K562 (cell line): ENCODE data around the gene RACGAP1. TPM values are rescaled to one million over a fixed set of nuclear protein-coding genes. Genes with fewer than 3 reads are reported as not detected.

Experiments used
- CUX1 ChIP-seq: fragments of 200-800 bp; sonication (Bioruptor generic); IDR thresholded peaks from 2 replicates; pipeline ENCODE4 v1.6.1; 2016; ENCODE audit warnings: missing genetic modification characterization, missing compliant biosample characterization
- ERF ChIP-seq: fragments of 450-650 bp; formaldehyde crosslinking; IDR thresholded peaks from 2 replicates; pipeline ENCODE4 v1.4.0; 2020; ENCODE audit warnings: mild to moderate bottlenecking, mixed read lengths
- HDGF ChIP-seq: fragments of 450-650 bp; IDR thresholded peaks from 2 replicates; pipeline ENCODE4 v1.6.1; 2016
- PHF8 ChIP-seq: fragments of 200-600 bp; sonication (generic); IDR thresholded peaks from 2 replicates; pipeline ENCODE4 v1.6.1; 2012; ENCODE audit warnings: mixed run types, mild to moderate bottlenecking, inconsistent platforms, low read length, moderate library complexity, borderline replicate concordance
- PTTG1 ChIP-seq: fragments of 450-650 bp; IDR thresholded peaks from 2 replicates; pipeline ENCODE4 v1.6.1; 2016; ENCODE audit warnings: low read depth, mild to moderate bottlenecking, missing genetic modification characterization, missing compliant biosample characterization
- REST ChIP-seq, 2 experiments: fragments of 450-650 bp; formaldehyde crosslinking in 1 of 2; IDR thresholded peaks; 2 replicates each; pipeline versions ENCODE4 v1.4.0 to v1.6.1; 2014 to 2020; ENCODE audit warnings: mild to moderate bottlenecking in 2 of 2, borderline replicate concordance in 1 of 2, low read depth in 1 of 2
- TAL1 ChIP-seq: fragments of 450-650 bp; IDR thresholded peaks from 2 replicates; pipeline ENCODE4 v1.6.1; 2016; ENCODE audit warnings: mild to moderate bottlenecking
- polyA plus RNA-seq, 8 experiments: library from polyadenylated mRNA; depleted of rRNA in 4 of 8; stranded (reverse) in 5 of 8; unstranded in 3 of 8; fragments of >200 nt; fragmentation: Nextera tagmentation in 2 of 8; fragmentation: Illumina TruSeq in 1 of 8; extraction: Ambion mirVana in 2 of 8; extraction: Trizol in 1 of 8; gene quantifications; 2 replicates each; pipeline versions ENCODE4 v1.2.1 to v1.2.3, GENCODE V29; 2011 to 2014; ENCODE audit warnings: inconsistent platforms in 1 of 8, missing spikeins in 1 of 8
- total RNA-seq, 7 experiments: library from RNA; depleted of rRNA in 6 of 7; stranded (reverse); fragments of >200 nt in 6 of 7; fragmentation: Illumina TruSeq in 2 of 7; extraction: Trizol in 2 of 7; gene quantifications; 2 replicates each; pipeline versions ENCODE4 v1.2.1 to v1.2.3, GENCODE V29; 2011 to 2021; ENCODE audit warnings: low replicate concordance in 1 of 7
- TF ChIP-seq, protein P1 (sequence below): sonication (generic); formaldehyde crosslinking; IDR thresholded peaks from 2 replicates; pipeline ENCODE4 v1.9.0; 2022; ENCODE audit warnings: mild to moderate bottlenecking, missing genetic modification reagents
- TF ChIP-seq, protein P2 (sequence below): fragments of 200-400 bp; formaldehyde crosslinking; IDR thresholded peaks from 2 replicates; pipeline ENCODE4 v1.6.1; 2017; ENCODE audit warnings: mild to moderate bottlenecking, low read depth, low read length, moderate library complexity

Gene RACGAP1
- total and polyA plus RNA-seq, 9 of the 15 experiments (the other 6 are each of a cell fraction or from before 2014, with no cell fraction given): 56.4 to 92.9 (median 71.8) TPM

GRCh38 chr12:50025187-50026059 lies at the start of gene RACGAP1 (continued):
- TF ChIP-seq REST (IDR thresholded peaks at IDR 0.05; ENCODE audit: borderline replicate concordance) (no peak), REST (CRISPR knock-in tag; IDR thresholded peaks at IDR 0.05; ENCODE audit: low read depth) (no peak), TAL1 (no peak), PTTG1 (tag) (no peak), CUX1 (CRISPR knock-in tag) (no peak), PHF8 (peak; percentile 80; the same call in 1 of the 2 replicates), ERF (CRISPR knock-in tag) (no peak), HDGF (peak; percentile 53; the same call in 1 of the 2 replicates)
- TF ChIP-seq, protein P1, sequence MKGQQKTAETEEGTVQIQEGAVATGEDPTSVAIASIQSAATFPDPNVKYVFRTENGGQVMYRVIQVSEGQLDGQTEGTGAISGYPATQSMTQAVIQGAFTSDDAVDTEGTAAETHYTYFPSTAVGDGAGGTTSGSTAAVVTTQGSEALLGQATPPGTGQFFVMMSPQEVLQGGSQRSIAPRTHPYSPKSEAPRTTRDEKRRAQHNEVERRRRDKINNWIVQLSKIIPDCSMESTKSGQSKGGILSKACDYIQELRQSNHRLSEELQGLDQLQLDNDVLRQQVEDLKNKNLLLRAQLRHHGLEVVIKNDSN: peak; percentile 85
- TF ChIP-seq, protein P2, sequence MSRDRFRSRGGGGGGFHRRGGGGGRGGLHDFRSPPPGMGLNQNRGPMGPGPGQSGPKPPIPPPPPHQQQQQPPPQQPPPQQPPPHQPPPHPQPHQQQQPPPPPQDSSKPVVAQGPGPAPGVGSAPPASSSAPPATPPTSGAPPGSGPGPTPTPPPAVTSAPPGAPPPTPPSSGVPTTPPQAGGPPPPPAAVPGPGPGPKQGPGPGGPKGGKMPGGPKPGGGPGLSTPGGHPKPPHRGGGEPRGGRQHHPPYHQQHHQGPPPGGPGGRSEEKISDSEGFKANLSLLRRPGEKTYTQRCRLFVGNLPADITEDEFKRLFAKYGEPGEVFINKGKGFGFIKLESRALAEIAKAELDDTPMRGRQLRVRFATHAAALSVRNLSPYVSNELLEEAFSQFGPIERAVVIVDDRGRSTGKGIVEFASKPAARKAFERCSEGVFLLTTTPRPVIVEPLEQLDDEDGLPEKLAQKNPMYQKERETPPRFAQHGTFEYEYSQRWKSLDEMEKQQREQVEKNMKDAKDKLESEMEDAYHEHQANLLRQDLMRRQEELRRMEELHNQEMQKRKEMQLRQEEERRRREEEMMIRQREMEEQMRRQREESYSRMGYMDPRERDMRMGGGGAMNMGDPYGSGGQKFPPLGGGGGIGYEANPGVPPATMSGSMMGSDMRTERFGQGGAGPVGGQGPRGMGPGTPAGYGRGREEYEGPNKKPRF: no peak
